GM19240 (cell line): ENCODE results near the gene MYH16.
"Not testable (repeated sequence)": the region's sequence is repeated elsewhere in the genome, so short reads cannot be mapped to it uniquely, and the experiment has no call there.

Experiments used
- DNase-seq: peaks from one replicate; pipeline ENCODE4 v3.0.0; 2011; ENCODE audit warnings: low spot score; ENCODE audit not compliant: insufficient read length

MYH16 gene

GRCh38 chr7:99272476-99273045 lies at the start of gene MYH16:
MYH16 (plus strand) TSS chr7:99272839.
- DNase-seq: no peak

GRCh38 chr7:99224263-99224898 lies 48.3 kb upstream of the MYH16 start:
- not testable (repeated sequence) for DNase-seq

GRCh38 chr7:99224899-99225265 lies 47.8 kb upstream of the MYH16 start:
- DNase-seq: no peak

- DNase-seq: no peak
Measured at GRCh38 chr7:99229234-99229633, 43.4 kb upstream of the MYH16 start.

- no peak for DNase-seq
Measured at GRCh38 chr7:99232082-99232770, 40.4 kb upstream of the MYH16 start.

- DNase-seq: not testable (repeated sequence)
Measured at GRCh38 chr7:99232955-99233354, 39.7 kb upstream of the MYH16 start.

GRCh38 chr7:99234185-99234584 lies 38.5 kb upstream of the MYH16 start:
- no peak for DNase-seq

GRCh38 chr7:99235925-99236324 lies 36.7 kb upstream of the MYH16 start:
- no peak for DNase-seq

- not testable (repeated sequence) for DNase-seq
Measured at GRCh38 chr7:99237876-99238275, 34.8 kb upstream of the MYH16 start.

GRCh38 chr7:99238558-99239341 lies 33.9 kb upstream of the MYH16 start:
- DNase-seq: no peak

GRCh38 chr7:99242682-99243081 lies 30.0 kb upstream of the MYH16 start:
- no peak for DNase-seq

- DNase-seq: no peak
Measured at GRCh38 chr7:99243751-99244337, 28.8 kb upstream of the MYH16 start.

- no peak for DNase-seq
Measured at GRCh38 chr7:99244939-99245338, 27.7 kb upstream of the MYH16 start.

- DNase-seq: no peak
Measured at GRCh38 chr7:99248391-99249095, 24.1 kb upstream of the MYH16 start.

GRCh38 chr7:99249985-99250575 lies 22.6 kb upstream of the MYH16 start:
- DNase-seq: no peak

- no peak for DNase-seq
Measured at GRCh38 chr7:99252166-99252895, 20.3 kb upstream of the MYH16 start.

GRCh38 chr7:99253369-99253768 lies 19.3 kb upstream of the MYH16 start:
- DNase-seq: no peak

- DNase-seq: no peak
Measured at GRCh38 chr7:99254390-99254789, 18.2 kb upstream of the MYH16 start.

GRCh38 chr7:99255463-99255862 lies 17.2 kb upstream of the MYH16 start:
- no peak for DNase-seq

- no peak for DNase-seq
Measured at GRCh38 chr7:99257065-99257464, 15.6 kb upstream of the MYH16 start.
